Keratinocyte (primary cell): ENCODE data around the gene SIX3. TPM values are rescaled to one million over a fixed set of nuclear protein-coding genes. Genes with fewer than 3 reads are reported as not detected.

Experiments used
- DNase-seq: peaks from one replicate; pipeline ENCODE4 v3.0.0-alpha.2; 2011; ENCODE audit warnings: low read depth, missing footprints, low spot score
- FAIRE-seq: peaks from 2 replicates; lab custom pipeline; 2011; peaks lifted over from hg19 to GRCh38; lab: Jason Lieb, UNC
- H2AFZ ChIP-seq: 2 replicates; pipeline ENCODE4 v1.6.0; 2012; ENCODE audit warnings: low read length, control low read depth, inconsistent platforms; ENCODE audit not compliant: control insufficient read depth
- H3K27ac ChIP-seq: 2 replicates; pipeline ENCODE4 v1.5.1; 2011; ENCODE audit warnings: low read length; ENCODE audit not compliant: control insufficient read depth, insufficient read depth
- H3K27me3 ChIP-seq: 3 replicates; pipeline ENCODE4 v1.6.0; 2011; ENCODE audit warnings: low read length; ENCODE audit not compliant: control insufficient read depth, insufficient read depth; ENCODE audit errors: extremely low read depth
- H3K36me3 ChIP-seq, 2 experiments: 2 replicates in 1 of 2; 3 replicates in 1 of 2; pipeline ENCODE4 v1.5.1; 2011; ENCODE audit warnings: low read length in 2 of 2, mild to moderate bottlenecking in 1 of 2; ENCODE audit not compliant: control insufficient read depth in 2 of 2, insufficient read depth in 2 of 2; ENCODE audit errors: extremely low read depth in 1 of 2
- H3K4me1 ChIP-seq: 3 replicates; pipeline ENCODE4 v1.5.1; 2011; ENCODE audit warnings: low read length; ENCODE audit not compliant: control insufficient read depth, insufficient read depth; ENCODE audit errors: extremely low read depth
- H3K4me2 ChIP-seq: 3 replicates; pipeline ENCODE4 v1.6.0; 2011; ENCODE audit warnings: low read depth, low read length; ENCODE audit not compliant: control insufficient read depth, insufficient read depth; ENCODE audit errors: extremely low read depth
- H3K4me3 ChIP-seq, 3 experiments: fragments of 200-600 bp in 1 of 3; sonication (generic) in 1 of 3; 2 replicates in 2 of 3; 3 replicates in 1 of 3; pipeline ENCODE4 v1.5.1; 2011 to 2016; ENCODE audit warnings: low read length in 3 of 3, mild to moderate bottlenecking in 3 of 3, control low read depth in 2 of 3, inconsistent platforms in 1 of 3, low read depth in 1 of 3, mixed read lengths in 1 of 3, mixed run types in 1 of 3, moderate library complexity in 1 of 3; ENCODE audit not compliant: control insufficient read depth in 2 of 3, insufficient read depth in 2 of 3; ENCODE audit errors: extremely low read depth in 1 of 3
- H3K79me2 ChIP-seq: 2 replicates; pipeline ENCODE4 v1.6.0; 2012; ENCODE audit warnings: low read length; ENCODE audit not compliant: control insufficient read depth, insufficient read depth
- H3K9ac ChIP-seq: 3 replicates; pipeline ENCODE4 v1.6.0; 2011; ENCODE audit warnings: low read length; ENCODE audit not compliant: control insufficient read depth, insufficient read depth; ENCODE audit errors: extremely low read depth
- H3K9me1 ChIP-seq: 3 replicates; pipeline ENCODE4 v1.6.0; 2011; ENCODE audit warnings: low read length; ENCODE audit not compliant: control insufficient read depth, insufficient read depth; ENCODE audit errors: extremely low read depth
- H3K9me3 ChIP-seq: 2 replicates; pipeline ENCODE4 v1.5.1; 2012; ENCODE audit warnings: low read depth, low read length; ENCODE audit not compliant: control insufficient read depth
- H4K20me1 ChIP-seq: 3 replicates; pipeline ENCODE4 v1.6.0; 2011; ENCODE audit warnings: low read length; ENCODE audit not compliant: control insufficient read depth, insufficient read depth; ENCODE audit errors: extremely low read depth
- CTCF ChIP-seq, 3 experiments: IDR thresholded peaks in 1 of 3; conservative IDR thresholded peaks in 1 of 3; optimal IDR thresholded peaks in 1 of 3; 2 replicates in 2 of 3; 3 replicates in 1 of 3; pipeline versions ENCODE3 to v1.5.1; 2011; ENCODE audit warnings: low read length in 3 of 3, mild to moderate bottlenecking in 3 of 3, moderate library complexity in 2 of 3, control low read depth in 1 of 3, inconsistent platforms in 1 of 3; ENCODE audit not compliant: insufficient read depth in 2 of 3; ENCODE audit errors: extremely low read depth in 1 of 3
- EZH2 ChIP-seq: IDR thresholded peaks from one replicate; pipeline ENCODE4 v1.6.1; 2012; ENCODE audit warnings: inconsistent platforms, mild to moderate bottlenecking, low read length, moderate library complexity
- dilution Hi-C: fragments of 300-500 bp; cut with MboI; formaldehyde crosslinking; loops from one replicate; pipeline ENCODE4 v1.7.0; 2020; ENCODE audit warnings: low sequenced_read_pairs; ENCODE audit not compliant: extremely low pct_ligation_motif_present
- polyA plus RNA-seq, 5 experiments: library from polyadenylated mRNA; depleted of rRNA in 3 of 5; stranded (reverse) in 3 of 5; stranded (forward) in 1 of 5; unstranded in 1 of 5; fragments of >200 nt; gene quantifications; 1 replicate in 1 of 5; 2 replicates in 3 of 5; 3 replicates in 1 of 5; pipeline versions ENCODE4 v1.2.1 to v1.2.3, GENCODE V29; 2011 to 2012; ENCODE audit warnings: missing spikeins in 2 of 5, low read depth in 1 of 5, low replicate concordance in 1 of 5

SIX3 gene
- polyA plus RNA-seq, 1 donor (not counting 4 experiments of a cell fraction or from before 2014, with no cell fraction given), result not detected

DNA sequence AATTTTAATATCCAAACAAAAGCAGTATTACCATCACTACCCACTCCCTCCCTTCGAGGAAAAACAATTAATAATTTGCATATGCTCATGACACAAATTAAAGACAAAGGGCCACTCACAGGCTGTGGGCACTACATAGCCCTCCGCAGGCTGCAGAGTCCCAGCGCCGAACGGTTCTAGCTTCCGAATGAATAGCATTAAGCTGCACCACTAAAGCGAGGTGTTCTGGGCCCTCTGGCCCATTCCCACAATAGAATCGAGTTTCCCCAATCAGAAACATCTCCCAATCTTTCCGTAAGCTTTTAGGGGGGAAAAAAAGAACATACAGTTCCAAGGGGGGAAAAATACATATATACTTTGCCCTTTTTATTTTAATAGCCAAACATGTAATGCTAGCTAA lies 14.5 kb upstream of the SIX3 start:
- no peak overlapping the region for H3K4me3 ChIP-seq
- H3K9me3 ChIP-seq, result no peaks in the 10 kb centered on the region
- H3K27ac ChIP-seq, result no peak overlapping the region
- no peak for TF ChIP-seq CTCF (optimal IDR thresholded peaks at IDR 0.05 in 1 of 3, IDR thresholded peaks at IDR 0.05 in 1 of 3, conservative IDR thresholded peaks at IDR 0.05 in 1 of 3; ENCODE audit: extremely low read depth in 1 of 3, insufficient read depth in 2 of 3, low read length in 3 of 3)
- no peak for TF ChIP-seq EZH2
- no peaks in the 10 kb centered on the region for H3K36me3 ChIP-seq
- H3K27me3 ChIP-seq, result peaks cover 92% of the 10 kb centered on the region
- H3K9me1 ChIP-seq, result no peaks in the 10 kb centered on the region
- DNase-seq (no peak), FAIRE-seq (no peak)
- no peaks in the 10 kb centered on the region for H3K4me1 ChIP-seq
- no peak overlapping the region for H3K9ac ChIP-seq
- dilution Hi-C loops, result no loop called here
- no peak overlapping the region for H3K4me2 ChIP-seq
- H2AFZ ChIP-seq, result no peak overlapping the region
- no peaks in the 10 kb centered on the region for H3K79me2 ChIP-seq
- H4K20me1 ChIP-seq, result no peaks in the 10 kb centered on the region

GRCh38 chr2:44927985-44928482 lies 13.5 kb upstream of the SIX3 start:
- no peaks in the 10 kb centered on the region for H3K36me3 ChIP-seq
- H3K4me1 ChIP-seq, result no peaks in the 10 kb centered on the region
- DNase-seq (no peak), FAIRE-seq (no peak)
- no peak overlapping the region for H3K27ac ChIP-seq
- no peak overlapping the region for H2AFZ ChIP-seq
- H3K9me1 ChIP-seq, result no peaks in the 10 kb centered on the region
- H3K9ac ChIP-seq, result no peak overlapping the region
- H3K79me2 ChIP-seq, result no peaks in the 10 kb centered on the region
- TF ChIP-seq EZH2, result peak; percentile 83
- no peak for TF ChIP-seq CTCF (optimal IDR thresholded peaks at IDR 0.05 in 1 of 3, IDR thresholded peaks at IDR 0.05 in 1 of 3, conservative IDR thresholded peaks at IDR 0.05 in 1 of 3; ENCODE audit: extremely low read depth in 1 of 3, insufficient read depth in 2 of 3, low read length in 3 of 3)
- no peak overlapping the region for H3K4me2 ChIP-seq
- peaks cover 98% of the 10 kb centered on the region for H3K27me3 ChIP-seq
- dilution Hi-C loops, result no loop called here
- no peak overlapping the region for H3K4me3 ChIP-seq
- H4K20me1 ChIP-seq, result no peaks in the 10 kb centered on the region
- H3K9me3 ChIP-seq, result no peaks in the 10 kb centered on the region
